Activated CD4-positive, alpha-beta T cell treated with anti-CD3 and anti-CD28 coated beads, Interleukin-2, Interleukin-6, amounts not matched to agents 100 ng/mL and 50 ng/mL, durations not matched to agents 16 hours and 8 hours (primary cell): Measurements from ENCODE around the gene MPV17L2.
"Not testable (repeated sequence)": the region's sequence is repeated elsewhere in the genome, so short reads cannot be mapped to it uniquely, and the experiment has no call there.

Source experiments
- DNase-seq: peaks from one replicate; pipeline ENCODE4 v3.0.0-alpha.2; 2020

The MPV17L2 gene

GRCh38 chr19:18192673-18193387, at the start of gene MPV17L2:
TSS of gene MPV17L2 (plus strand) at chr19:18193218. CDS start at chr19:18193282, 64 bp downstream.
- peak; percentile 100 for DNase-seq

GRCh38 chr19:18143902-18144301, 49.1 kb upstream of the MPV17L2 start:
- no peak for DNase-seq

GRCh38 chr19:18144361-18144760, 48.7 kb upstream of the MPV17L2 start:
- no peak for DNase-seq

GRCh38 chr19:18144906-18145305, 48.1 kb upstream of the MPV17L2 start:
- DNase-seq, result no peak

GRCh38 chr19:18145391-18145999, 47.5 kb upstream of the MPV17L2 start:
- DNase-seq, result no peak

- no peak for DNase-seq
These were observed 45.6 kb upstream of the MPV17L2 start for GRCh38 chr19:18147396-18147795.

- no peak for DNase-seq
These were observed 43.4 kb upstream of the MPV17L2 start for GRCh38 chr19:18149596-18149975.

GRCh38 chr19:18150776-18151624, 42.0 kb upstream of the MPV17L2 start:
- no peak for DNase-seq

GRCh38 chr19:18152442-18152816, 40.6 kb upstream of the MPV17L2 start:
- DNase-seq, result peak; percentile 99

GRCh38 chr19:18152817-18153555, 40.0 kb upstream of the MPV17L2 start, which contains the start of gene PIK3R2:
TSS of gene PIK3R2 (plus strand) at chr19:18153163. CDS start at chr19:18155880, 2,717 bp downstream.
- DNase-seq, result peak; percentile 100

- peak; percentile 20 for DNase-seq
These were observed 39.4 kb upstream of the MPV17L2 start for GRCh38 chr19:18153556-18154134.

GRCh38 chr19:18155095-18156087, 37.6 kb upstream of the MPV17L2 start:
- no peak for DNase-seq

- no peak for DNase-seq
These were observed 36.8 kb upstream of the MPV17L2 start for GRCh38 chr19:18156268-18156667.

GRCh38 chr19:18156841-18157464, 36.1 kb upstream of the MPV17L2 start:
- DNase-seq, result no peak

- DNase-seq, result no peak
These were observed 35.5 kb upstream of the MPV17L2 start for GRCh38 chr19:18157465-18158063.

- no peak for DNase-seq
These were observed 34.6 kb upstream of the MPV17L2 start for GRCh38 chr19:18158467-18158866.

GRCh38 chr19:18159059-18159616, 33.9 kb upstream of the MPV17L2 start:
- DNase-seq, result not testable (repeated sequence)

GRCh38 chr19:18159810-18160209, 33.2 kb upstream of the MPV17L2 start:
- DNase-seq, result no peak

- peak; percentile 17 for DNase-seq
These were observed 32.5 kb upstream of the MPV17L2 start for GRCh38 chr19:18160493-18160970.
